Suprapubic skin (tissue), 4 donors: ENCODE measurements around the gene CERS6.

ENCODE experiments used
- POLR2A ChIP-seq, 2 donors: fragments of 450-650 bp; IDR thresholded peaks; one replicate each; pipeline ENCODE4 v1.6.1; 2017; ENCODE audit warnings: antibody characterized with exemption in 2 of 2, mild to moderate bottlenecking in 2 of 2, moderate library complexity in 2 of 2
- POLR2AphosphoS5 ChIP-seq, 3 donors: sonication (generic); formaldehyde crosslinking; IDR thresholded peaks; one replicate each; pipeline ENCODE4 v1.6.1; 2017; ENCODE audit warnings: antibody characterized with exemption in 3 of 3
- TF ChIP-seq, protein P1 (sequence below), 2 donors: fragments of 200-600 bp in 1 of 2; fragments of 450-650 bp in 1 of 2; sonication (generic) in 1 of 2; IDR thresholded peaks; one replicate each; pipeline ENCODE4 v1.5.1; 2016 to 2019; ENCODE audit warnings: antibody characterized with exemption in 2 of 2, mild to moderate bottlenecking in 1 of 2, moderate library complexity in 1 of 2

DNA sequence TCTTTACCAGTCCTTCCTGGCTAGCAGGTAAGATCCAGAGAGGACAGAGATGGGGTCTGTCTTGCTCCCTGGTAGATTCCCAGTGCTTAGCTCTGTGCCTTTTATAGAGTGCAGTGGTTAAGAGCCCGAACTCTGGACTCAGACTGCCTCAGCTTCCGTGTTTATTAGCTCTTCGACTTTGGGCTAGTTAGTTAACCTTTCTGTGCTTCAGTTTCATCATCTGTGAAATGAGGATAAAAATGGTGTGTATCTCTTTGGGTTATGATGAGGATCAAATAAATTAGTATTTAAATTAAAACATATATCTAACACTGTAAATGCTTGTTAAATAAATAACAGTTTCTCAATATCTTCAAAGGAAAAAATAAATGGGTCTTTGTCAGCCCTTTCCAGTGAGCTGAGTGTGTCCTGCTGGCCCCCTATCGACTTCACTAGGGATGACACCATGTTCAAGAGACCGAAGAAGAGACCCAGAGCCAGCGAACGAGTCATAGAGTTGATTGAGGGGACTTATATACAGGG is 38.2 kb downstream of the CERS6 start:
- no peak for TF ChIP-seq POLR2AphosphoS5 (IDR thresholded peaks at IDR 0.05)
- TF ChIP-seq, protein P1, sequence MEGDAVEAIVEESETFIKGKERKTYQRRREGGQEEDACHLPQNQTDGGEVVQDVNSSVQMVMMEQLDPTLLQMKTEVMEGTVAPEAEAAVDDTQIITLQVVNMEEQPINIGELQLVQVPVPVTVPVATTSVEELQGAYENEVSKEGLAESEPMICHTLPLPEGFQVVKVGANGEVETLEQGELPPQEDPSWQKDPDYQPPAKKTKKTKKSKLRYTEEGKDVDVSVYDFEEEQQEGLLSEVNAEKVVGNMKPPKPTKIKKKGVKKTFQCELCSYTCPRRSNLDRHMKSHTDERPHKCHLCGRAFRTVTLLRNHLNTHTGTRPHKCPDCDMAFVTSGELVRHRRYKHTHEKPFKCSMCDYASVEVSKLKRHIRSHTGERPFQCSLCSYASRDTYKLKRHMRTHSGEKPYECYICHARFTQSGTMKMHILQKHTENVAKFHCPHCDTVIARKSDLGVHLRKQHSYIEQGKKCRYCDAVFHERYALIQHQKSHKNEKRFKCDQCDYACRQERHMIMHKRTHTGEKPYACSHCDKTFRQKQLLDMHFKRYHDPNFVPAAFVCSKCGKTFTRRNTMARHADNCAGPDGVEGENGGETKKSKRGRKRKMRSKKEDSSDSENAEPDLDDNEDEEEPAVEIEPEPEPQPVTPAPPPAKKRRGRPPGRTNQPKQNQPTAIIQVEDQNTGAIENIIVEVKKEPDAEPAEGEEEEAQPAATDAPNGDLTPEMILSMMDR (IDR thresholded peaks at IDR 0.05) = peak in 1 of 2 donors; percentile 8
- no peak for TF ChIP-seq POLR2A (IDR thresholded peaks at IDR 0.05)
